ENCODE data around the gene CTXN2. TPM values are rescaled to one million over a fixed set of nuclear protein-coding genes. Genes with fewer than 3 reads are reported as not detected.

Gene CTXN2
- not detected for total RNA-seq

GRCh38 chr15:48191574-48192225 is at the start of gene CTXN2:
TSS of gene CTXN2 (plus strand) at chr15:48191665. CDS start at chr15:48201301, 9,636 bp downstream.

GRCh38 chr15:48177766-48178647 is 13.5 kb upstream of the CTXN2 start, which contains the start of gene MYEF2:
TSS of gene MYEF2 (minus strand) at chr15:48178295. CDS start at chr15:48178237, 58 bp downstream.

GRCh38 chr15:48205981-48206380 is 14.5 kb downstream of the CTXN2 start, which contains the start of gene SLC12A1:
TSS of gene SLC12A1 (plus strand) at chr15:48206302. CDS start at chr15:48207720, 1,418 bp downstream.

Other genes starting within 250 kb of the CTXN2 start
- gene SLC24A5, start 70.7 kb upstream of the CTXN2 start, total RNA-seq: not detected
- gene MYEF2, start 13.4 kb upstream of the CTXN2 start, total RNA-seq: 10 to 100 TPM; 22.6 to 26.0 TPM
- not detected for gene SLC12A1, start 14.6 kb downstream of the CTXN2 start, total RNA-seq
- 100 to 1,000 TPM; 213 to 219 TPM for gene DUT, start 139.8 kb downstream of the CTXN2 start, total RNA-seq